HG03571 (cell line): ENCODE data around the gene SLC6A6.

Experiments
- ATAC-seq: cut with Tn5 transposase; IDR thresholded peaks from one replicate; pipeline ENCODE4 v1.9.1; 2021; ENCODE audit not compliant: unreplicated experiment

The SLC6A6 gene

DNA sequence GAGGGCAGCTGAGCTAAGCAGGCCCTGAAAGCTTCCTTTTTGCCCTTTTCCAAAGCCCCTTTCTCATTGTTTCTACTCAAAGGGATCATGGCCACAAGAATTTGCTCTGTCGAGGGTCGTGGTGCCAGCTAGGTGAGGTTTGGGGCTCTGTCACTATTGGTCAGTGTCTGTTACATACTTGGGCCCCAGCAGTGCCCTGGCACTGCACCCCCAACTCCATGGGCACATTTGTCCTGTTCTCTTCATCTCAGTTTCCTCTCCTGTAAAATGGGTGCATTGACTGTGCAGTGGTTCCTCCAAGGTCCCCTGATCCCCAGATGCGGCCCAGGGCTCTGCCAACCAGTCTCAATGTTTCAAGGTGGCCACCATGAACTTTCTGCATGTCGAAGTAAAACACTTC, 62.1 kb downstream of the SLC6A6 start:
- no peak for ATAC-seq

DNA sequence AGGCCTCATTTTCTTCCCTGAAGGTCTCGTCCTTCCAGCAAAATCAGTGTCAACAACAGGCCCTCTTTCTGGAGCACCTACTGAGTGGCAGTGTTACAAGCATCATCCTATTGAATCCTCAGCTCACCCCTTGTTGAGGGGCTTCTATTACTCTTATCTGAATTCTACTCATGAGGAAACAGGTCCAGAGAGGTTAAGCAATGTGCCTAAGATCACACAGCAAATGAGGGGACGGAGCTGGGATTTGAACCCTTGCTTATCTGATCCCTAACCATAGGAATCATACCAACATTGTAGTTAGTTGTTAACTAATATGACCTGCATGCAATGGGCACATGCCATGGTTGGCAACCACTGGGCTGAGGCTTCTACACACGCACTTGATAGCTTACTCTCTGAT, 63.0 kb downstream of the SLC6A6 start:
- ATAC-seq, result no peak

- no peak for ATAC-seq
These were observed 63.9 kb downstream of the SLC6A6 start for GRCh38 chr3:14466179-14466903.

DNA sequence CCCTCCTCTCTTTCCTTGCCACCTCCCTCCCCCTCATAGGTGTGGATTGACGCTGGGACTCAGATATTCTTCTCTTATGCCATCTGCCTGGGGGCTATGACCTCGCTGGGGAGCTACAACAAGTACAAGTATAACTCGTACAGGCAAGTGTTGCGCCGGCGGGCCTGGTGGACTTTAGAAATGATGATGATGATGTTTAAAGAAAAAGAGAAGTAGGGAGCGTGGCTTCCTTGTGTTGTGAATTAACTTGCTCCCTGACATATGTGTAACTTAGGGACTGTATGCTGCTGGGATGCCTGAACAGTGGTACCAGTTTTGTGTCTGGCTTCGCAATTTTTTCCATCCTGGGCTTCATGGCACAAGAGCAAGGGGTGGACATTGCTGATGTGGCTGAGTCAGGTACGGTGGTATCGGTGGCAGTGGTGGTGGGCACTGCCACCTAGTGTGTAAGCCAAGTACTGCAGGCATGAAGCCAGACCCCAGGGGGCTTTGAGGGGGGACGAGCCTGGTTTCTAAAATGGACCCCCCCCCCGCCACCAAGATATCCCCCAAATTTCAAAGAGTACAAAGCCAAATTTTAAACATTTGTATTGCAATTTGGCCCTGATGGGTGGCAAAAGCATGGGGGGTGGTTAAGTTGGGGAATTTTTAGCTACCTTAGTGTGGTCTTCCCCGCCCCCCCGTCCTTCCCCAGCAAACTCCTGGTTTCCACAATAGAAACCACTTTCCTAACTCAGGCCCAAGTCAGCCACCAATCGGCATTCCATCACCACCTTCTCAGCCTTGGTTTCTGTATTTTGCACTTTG, 65.6 kb downstream of the SLC6A6 start:
- ATAC-seq, result no peak

- no peak for ATAC-seq
These were observed 66.2 kb downstream of the SLC6A6 start for GRCh38 chr3:14468621-14468981.

DNA sequence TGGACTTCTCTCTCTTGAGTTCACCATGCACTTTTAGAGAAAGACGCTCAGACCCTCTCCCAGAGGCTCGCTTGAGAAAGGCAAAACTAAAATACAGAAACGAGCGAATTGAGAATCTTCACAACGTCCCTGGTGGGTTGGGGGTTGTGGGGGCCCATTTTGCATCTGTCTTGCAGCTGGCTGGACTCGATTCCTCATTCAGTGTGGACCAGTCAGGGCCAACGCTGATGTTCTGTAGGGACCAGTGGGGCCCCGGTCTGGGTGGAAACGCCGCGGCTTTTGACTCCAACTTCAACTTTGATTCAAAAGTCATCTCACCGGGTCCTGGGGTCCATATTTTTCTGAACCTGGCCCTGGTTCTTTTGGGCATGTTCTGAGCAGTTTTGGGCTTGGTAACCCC, 68.1 kb downstream of the SLC6A6 start:
- ATAC-seq, result no peak

DNA sequence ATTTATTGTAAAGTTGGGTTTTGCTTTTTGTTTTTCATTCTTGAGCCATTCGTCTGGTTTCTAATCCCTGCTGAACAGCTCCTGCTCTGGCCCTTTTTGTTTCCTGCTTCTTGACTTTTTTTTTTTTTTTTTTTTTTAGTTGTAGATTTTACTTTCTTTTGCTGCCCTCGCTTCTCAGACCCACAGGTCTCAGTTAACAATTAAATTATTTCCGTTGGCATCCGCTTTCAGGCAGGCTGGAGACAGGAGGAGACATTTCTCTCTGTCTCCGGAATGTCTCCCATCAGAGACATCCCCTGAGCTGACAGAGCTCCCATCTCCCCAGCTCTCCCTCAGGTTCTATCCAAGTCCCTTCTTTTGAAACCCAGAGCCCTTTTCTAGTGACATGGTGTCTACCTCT, 68.6 kb downstream of the SLC6A6 start:
- ATAC-seq, result no peak

DNA sequence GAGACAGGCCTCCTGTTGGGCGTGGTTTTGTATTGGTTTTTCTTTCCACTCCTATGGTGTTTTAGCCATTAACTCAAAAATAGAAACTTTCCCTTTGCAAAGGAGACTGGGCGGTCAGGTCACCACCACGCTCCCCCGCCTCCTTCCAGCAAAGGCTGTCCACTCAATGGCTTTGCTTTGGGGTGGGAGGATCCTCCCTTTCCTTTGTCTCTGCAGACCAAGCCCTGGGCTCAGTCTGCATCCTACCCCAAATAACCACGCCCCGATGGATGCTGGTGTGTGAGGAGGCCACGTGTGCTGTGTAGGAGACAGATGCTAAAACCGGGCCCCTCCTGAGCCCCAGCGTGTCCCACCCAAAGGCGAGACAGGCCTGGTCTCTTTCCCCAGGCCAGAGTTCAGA, 69.3 kb downstream of the SLC6A6 start:
- ATAC-seq, result no peak

DNA sequence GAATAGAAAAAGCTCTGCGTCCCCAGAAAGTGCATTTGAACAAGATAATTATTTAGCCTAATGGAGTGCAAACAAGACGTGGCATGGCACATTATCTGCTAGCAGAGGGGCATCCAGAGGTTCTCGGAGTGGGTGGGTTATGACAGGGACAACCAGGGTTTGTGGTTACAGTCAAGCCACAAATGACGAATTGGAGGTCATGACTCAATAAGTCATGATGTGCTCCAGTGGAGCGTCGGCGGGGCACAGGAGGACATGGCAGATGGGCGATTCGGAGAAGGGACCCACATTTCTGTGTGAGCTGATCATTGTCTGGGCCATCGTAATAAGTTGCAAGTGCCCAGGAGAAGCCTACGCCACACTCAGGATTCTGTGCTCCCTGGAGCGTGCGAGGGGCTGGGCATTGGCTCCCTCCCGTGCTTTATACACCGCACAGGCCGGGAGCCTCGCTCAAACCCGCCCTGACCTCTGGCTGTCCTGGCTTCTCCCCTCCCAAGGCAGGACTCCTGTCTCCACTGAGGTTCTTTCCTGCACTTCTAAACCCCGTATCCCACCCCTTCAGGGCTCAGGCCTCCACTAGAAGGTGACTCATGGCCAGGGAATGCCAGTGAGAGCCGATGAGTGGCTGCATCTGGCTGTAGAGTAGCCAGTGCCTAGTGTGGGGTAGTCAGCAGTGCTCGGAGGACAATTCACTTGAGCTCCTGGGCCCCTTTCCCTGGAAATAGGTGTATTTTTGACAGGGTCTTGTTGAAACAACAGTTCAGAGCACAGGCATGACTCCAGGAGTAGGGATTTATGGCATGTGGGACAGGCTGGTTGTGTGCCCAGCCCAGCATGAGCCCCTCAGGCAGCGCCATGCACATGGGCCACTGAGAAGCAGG, 70.3 kb downstream of the SLC6A6 start:
- ATAC-seq, result no peak

- ATAC-seq, result no peak
These were observed 71.0 kb downstream of the SLC6A6 start for GRCh38 chr3:14473411-14473891.

DNA sequence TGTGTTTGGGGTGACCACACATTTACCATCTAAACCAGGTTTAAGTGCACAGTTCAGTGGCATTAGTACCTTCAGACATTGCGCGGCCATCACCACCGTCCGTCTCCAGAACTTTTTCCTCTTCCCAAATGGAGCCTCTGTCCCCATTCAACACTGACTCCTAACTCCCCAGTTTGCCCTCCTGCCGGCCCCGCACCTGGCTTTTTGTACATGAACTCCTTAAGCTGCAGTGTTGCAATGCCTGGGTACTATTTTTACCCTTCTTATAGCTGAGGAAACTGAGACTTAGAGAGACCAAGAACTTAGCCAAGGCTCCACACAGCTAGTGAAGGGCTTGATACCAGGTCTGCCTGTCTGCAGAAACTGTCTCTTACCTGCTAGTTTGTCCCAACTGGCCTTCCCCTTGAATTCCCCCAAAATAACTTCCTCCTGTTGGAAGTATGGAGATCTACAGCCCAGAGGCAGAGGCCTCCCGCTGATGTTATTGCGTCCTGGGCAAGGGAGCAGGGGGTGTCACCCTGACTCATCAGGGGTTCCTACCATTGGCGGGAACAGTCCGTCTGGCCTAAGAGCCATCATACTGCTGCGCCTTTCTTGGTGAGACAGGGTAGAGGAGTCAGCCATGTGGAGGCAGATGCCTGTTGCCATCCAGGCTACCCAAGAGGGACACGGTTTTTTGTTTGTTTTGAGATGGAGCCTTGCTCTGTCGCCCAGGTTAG, 72.1 kb downstream of the SLC6A6 start:
- ATAC-seq, result no peak

DNA sequence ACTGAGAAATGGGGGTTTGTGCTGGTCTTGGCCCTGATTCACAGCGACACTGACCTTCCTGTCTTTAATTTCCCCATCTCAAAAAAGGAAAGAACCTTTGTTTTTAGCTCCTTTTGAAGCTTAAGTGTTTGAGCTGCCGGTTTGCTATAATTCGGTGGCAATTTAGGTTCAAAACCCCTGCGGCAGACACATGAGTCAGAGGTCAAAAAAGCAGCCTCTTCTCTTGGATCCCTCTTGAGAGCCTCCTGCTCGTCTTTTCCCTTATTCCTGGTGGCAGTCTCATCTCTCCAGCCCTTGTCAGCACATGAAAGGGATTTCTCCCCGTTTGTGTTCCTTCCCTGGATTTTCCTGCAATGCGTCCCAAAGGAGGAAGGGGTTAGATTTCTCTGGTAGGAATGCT, 73.2 kb downstream of the SLC6A6 start:
- ATAC-seq, result no peak

GRCh38 chr3:14476583-14477265, 74.3 kb downstream of the SLC6A6 start:
- ATAC-seq, result no peak

DNA sequence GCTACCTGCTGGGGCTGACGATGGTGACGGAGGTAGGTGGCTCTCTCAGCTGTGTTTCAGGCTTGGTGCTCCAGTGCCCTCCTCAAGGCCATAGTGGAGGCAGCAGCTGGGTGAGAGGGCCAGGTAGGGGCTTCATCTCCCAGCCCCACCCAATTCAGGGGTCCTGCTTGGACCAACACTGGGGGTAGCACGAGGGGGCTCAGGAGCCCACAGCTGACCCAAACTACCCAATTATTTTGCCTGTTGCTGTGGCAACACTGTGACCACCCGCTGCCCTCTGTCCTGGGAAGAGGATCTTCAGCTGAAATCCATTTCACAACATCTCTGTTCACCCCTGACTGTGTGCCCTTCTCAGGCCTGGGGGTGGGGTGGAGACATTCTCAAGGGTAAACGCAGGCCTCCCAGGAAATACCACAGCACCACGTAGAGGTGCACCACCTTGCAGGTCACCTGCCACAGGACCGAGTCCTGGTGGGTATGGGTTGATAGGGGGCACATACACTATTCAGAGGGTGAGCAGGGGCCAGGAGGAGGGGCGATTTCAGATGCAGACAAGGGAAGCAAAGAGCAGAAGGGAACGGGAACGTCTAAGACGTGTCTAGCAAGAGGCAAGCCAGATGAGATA, 75.0 kb downstream of the SLC6A6 start:
- no peak for ATAC-seq

DNA sequence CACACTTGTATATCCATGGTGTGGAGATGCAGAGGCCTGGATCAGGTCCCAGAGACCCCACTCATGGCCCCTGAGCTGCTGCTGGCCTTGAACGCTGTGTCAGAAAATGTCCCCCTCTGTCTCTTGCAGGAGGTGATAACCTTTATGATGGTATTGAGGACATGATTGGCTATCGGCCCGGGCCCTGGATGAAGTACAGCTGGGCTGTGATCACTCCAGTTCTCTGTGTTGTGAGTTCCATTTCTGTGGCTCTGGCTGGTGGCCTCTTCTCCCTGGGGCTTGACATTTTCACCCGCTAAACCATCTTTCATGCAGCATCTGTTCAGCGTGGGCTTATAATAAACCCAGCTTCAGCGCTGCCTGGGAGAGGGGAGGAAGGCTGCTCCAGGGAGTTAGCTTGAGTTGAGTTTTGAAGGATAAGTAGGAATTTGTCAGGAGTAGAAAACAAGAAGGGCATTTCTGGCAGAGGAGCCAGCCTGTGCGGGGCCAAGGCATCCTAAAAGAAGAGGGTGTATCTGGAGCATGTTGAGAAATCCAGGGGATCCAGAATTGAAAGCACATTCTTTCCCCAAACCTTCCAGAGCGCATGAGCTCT, 76.6 kb downstream of the SLC6A6 start:
- ATAC-seq, result no peak

GRCh38 chr3:14479591-14479990, 77.2 kb downstream of the SLC6A6 start:
- ATAC-seq, result no peak

DNA sequence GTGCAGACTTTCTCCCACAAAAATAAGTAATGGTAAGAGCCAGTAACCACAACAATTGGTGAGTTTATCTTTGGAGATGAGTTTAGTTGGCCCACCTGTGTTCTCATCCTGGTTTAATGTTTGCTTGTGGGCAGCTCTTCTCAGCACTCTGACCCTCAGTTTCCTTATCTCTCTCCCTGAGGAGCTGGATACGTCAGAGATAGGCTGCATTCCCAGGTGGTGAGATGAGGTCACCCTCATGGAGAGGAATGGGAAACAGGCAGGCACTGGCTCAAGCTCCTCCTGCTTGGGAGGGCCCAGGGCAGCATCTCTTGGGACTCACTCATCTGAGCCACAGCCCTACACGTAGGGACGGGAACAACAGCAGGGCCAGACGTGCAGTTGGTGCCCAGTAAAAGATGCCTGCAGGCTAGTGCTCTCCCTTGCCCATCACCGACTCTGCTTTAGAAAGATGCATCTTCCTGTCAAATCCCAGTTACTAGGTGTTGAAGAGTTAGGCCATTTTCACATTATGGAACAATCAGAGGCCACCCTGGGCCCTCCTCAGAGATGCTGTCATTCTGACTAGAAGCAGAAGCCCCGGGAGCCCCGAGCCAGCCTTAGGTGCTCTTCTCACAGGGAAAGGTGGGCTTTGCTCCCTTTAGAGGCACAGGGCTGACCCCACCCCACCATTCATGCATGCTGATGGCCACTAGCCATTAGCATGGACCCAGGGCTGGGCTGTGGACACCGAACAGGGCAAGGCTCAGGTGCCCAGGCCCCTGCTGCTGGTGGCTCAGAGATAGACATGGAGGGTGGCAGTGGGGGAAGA, 78.0 kb downstream of the SLC6A6 start:
- no peak for ATAC-seq

DNA sequence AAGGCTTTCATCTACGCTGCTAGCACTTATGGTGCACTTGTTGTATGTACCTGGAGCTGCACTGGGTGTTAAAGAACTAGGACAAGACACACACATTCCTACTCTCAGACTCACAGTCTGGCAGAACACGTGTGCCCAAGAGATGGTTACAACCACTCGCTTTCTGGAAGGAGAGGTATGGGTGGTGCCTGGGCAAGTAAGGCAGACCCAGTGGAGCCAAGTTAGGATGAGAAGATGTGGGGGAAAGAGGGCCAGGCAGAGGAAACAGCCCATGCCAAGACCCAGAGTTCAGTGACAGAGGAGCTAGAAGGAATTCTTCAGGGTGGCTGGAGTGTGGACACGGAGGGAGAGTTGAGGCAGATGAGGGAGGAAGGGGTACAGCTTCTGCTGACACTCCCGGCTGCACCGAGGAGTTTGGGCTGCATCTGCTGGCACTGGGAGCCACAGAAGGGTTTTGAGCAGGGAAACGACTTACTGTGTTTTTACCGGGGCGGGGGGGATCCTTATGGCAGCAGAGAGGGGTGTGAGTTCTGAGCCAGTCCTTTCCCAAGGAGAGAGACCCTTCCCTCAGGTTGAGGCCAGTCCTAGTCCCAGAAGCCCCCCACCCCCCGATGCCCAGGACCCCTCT, 78.7 kb downstream of the SLC6A6 start:
- no peak for ATAC-seq
